Mucosa of gallbladder (tissue), 1 donor: Measurements from ENCODE around the gene SPDYE17. TPM values are rescaled to one million over a fixed set of nuclear protein-coding genes. Genes with fewer than 3 reads are reported as not detected.
"Not testable (repeated sequence)": the region's sequence is repeated elsewhere in the genome, so short reads cannot be mapped to it uniquely, and the experiment has no call there.

Experiments
- DNase-seq: peaks from one replicate; pipeline ENCODE4 v3.0.0-alpha.2; 2020; ENCODE audit warnings: low spot score
- total RNA-seq: library from RNA; stranded (reverse); gene quantifications from one replicate; pipeline ENCODE4 v1.2.1, GENCODE V29; 2021
- donor health status: DM: no; HTN: no; CAD: no.

Gene SPDYE17
- total RNA-seq = not detected

GRCh38 chr7:77032261-77032660 is at the start of gene SPDYE17:
Gene SPDYE17, minus strand, starts transcription at chr7:77032361. Its CDS starts 1,791 bp downstream, at chr7:77030570.
- DNase-seq = not testable (repeated sequence)

GRCh38 chr7:77080236-77080635 is 48.1 kb upstream of the SPDYE17 start:
- DNase-seq = not testable (repeated sequence)

GRCh38 chr7:77079624-77080023 is 47.5 kb upstream of the SPDYE17 start:
- not testable (repeated sequence) for DNase-seq

GRCh38 chr7:77079112-77079511 is 47.0 kb upstream of the SPDYE17 start:
- DNase-seq = not testable (repeated sequence)

- not testable (repeated sequence) for DNase-seq
Measured at GRCh38 chr7:77077060-77077459, 44.9 kb upstream of the SPDYE17 start.

GRCh38 chr7:77074786-77075396 is 42.7 kb upstream of the SPDYE17 start:
- not testable (repeated sequence) for DNase-seq

GRCh38 chr7:77071108-77071507 is 38.9 kb upstream of the SPDYE17 start:
- DNase-seq = not testable (repeated sequence)

GRCh38 chr7:77065869-77066268 is 33.7 kb upstream of the SPDYE17 start:
- not testable (repeated sequence) for DNase-seq

- DNase-seq = not testable (repeated sequence)
Measured at GRCh38 chr7:77063732-77064131, 31.6 kb upstream of the SPDYE17 start.

GRCh38 chr7:77062557-77062956 is 30.4 kb upstream of the SPDYE17 start, which contains the start of gene SPDYE18:
Gene SPDYE18, minus strand, starts transcription at chr7:77062558. Its CDS starts 2,046 bp downstream, at chr7:77060512.
- DNase-seq = not testable (repeated sequence)

GRCh38 chr7:77026349-77026748 is 5.8 kb downstream of the SPDYE17 start:
- not testable (repeated sequence) for DNase-seq

GRCh38 chr7:77010074-77010680 is 22.0 kb downstream of the SPDYE17 start:
- DNase-seq = not testable (repeated sequence)

- DNase-seq = peak; percentile 89
Measured at GRCh38 chr7:77008000-77008399, 24.2 kb downstream of the SPDYE17 start.

- DNase-seq = not testable (repeated sequence)
Measured at GRCh38 chr7:77006127-77007110, 25.7 kb downstream of the SPDYE17 start.

GRCh38 chr7:77005461-77006057 is 26.6 kb downstream of the SPDYE17 start:
- DNase-seq = not testable (repeated sequence)

GRCh38 chr7:77004151-77004550 is 28.0 kb downstream of the SPDYE17 start:
- not testable (repeated sequence) for DNase-seq

- not testable (repeated sequence) for DNase-seq
Measured at GRCh38 chr7:77003241-77003640, 28.9 kb downstream of the SPDYE17 start.

GRCh38 chr7:77002678-77003233 is 29.4 kb downstream of the SPDYE17 start:
- DNase-seq = not testable (repeated sequence)

- not testable (repeated sequence) for DNase-seq
Measured at GRCh38 chr7:77002104-77002503, 30.1 kb downstream of the SPDYE17 start.

GRCh38 chr7:76999474-77000107 is 32.6 kb downstream of the SPDYE17 start:
- not testable (repeated sequence) for DNase-seq
